A673 (cell line): Measurements from ENCODE around the gene RYK.

ENCODE experiments used
- CTCF ChIP-seq: fragments of 300-800, 200-600 bp; sonication (generic); conservative IDR thresholded peaks from 2 replicates; pipeline ENCODE4 v1.5.1; 2017; ENCODE audit warnings: low read depth, mild to moderate bottlenecking, antibody characterized with exemption, low read length, moderate library complexity, mixed read lengths
- EZH2 ChIP-seq: fragments of 200-600 bp; sonication (generic); IDR thresholded peaks from 2 replicates; pipeline ENCODE4 v1.6.1; 2017; ENCODE audit warnings: borderline replicate concordance, low read depth, mild to moderate bottlenecking, mixed read lengths, antibody characterized with exemption, low read length; ENCODE audit not compliant: poor library complexity, severe bottlenecking

GRCh38 chr3:134252766-134253165, 2.1 kb upstream of the RYK start:
- TF ChIP-seq CTCF (no peak), EZH2 (no peak)
